Endodermal cell (in vitro differentiated cells): Measurements from ENCODE around the gene TRDN. TPM values are rescaled to one million over a fixed set of nuclear protein-coding genes. Genes with fewer than 3 reads are reported as not detected.

Experiments
- DNase-seq: peaks from one replicate; pipeline ENCODE4 v3.0.0-alpha.2; 2017
- H3K27ac ChIP-seq: 2 replicates; pipeline ENCODE4 v1.5.1; 2013; ENCODE audit warnings: mild to moderate bottlenecking, low read depth, low read length, moderate library complexity
- H3K27me3 ChIP-seq: 2 replicates; pipeline ENCODE4 v1.6.1; 2013; ENCODE audit warnings: mild to moderate bottlenecking, low read length, moderate library complexity; ENCODE audit not compliant: insufficient read depth, control insufficient read depth, poor library complexity, severe bottlenecking
- H3K36me3 ChIP-seq: 2 replicates; pipeline ENCODE4 v1.7.0; 2013; ENCODE audit warnings: mild to moderate bottlenecking, low read length, moderate library complexity; ENCODE audit not compliant: control insufficient read depth, insufficient read depth
- H3K4me1 ChIP-seq: one replicate; pipeline ENCODE4 v1.7.0; 2013; ENCODE audit warnings: low read length; ENCODE audit not compliant: control insufficient read depth, insufficient read depth
- H3K4me3 ChIP-seq: 2 replicates; pipeline ENCODE4 v1.5.1; 2013; ENCODE audit warnings: mild to moderate bottlenecking, low read length, moderate library complexity
- H3K9ac ChIP-seq: 2 replicates; pipeline ENCODE4 v1.6.1; 2013; ENCODE audit warnings: mild to moderate bottlenecking, low read length, moderate library complexity; ENCODE audit not compliant: poor library complexity, severe bottlenecking; ENCODE audit errors: extremely low read depth
- H3K9me3 ChIP-seq: 2 replicates; pipeline ENCODE4 v1.6.1; 2013; ENCODE audit warnings: mild to moderate bottlenecking, low read length, moderate library complexity; ENCODE audit not compliant: control insufficient read depth
- H3K27ac Mint-ChIP-seq: 2 replicates; pipeline ENCODE4 v1.8.0; 2020; ENCODE audit warnings: mixed read lengths
- H3K27me3 Mint-ChIP-seq: 2 replicates; pipeline ENCODE4 v1.8.0; 2021; ENCODE audit warnings: mild to moderate bottlenecking, mixed read lengths; ENCODE audit not compliant: insufficient read depth
- H3K36me3 Mint-ChIP-seq: 2 replicates; pipeline ENCODE4 v1.8.0; 2020; ENCODE audit warnings: low read depth, mixed read lengths
- H3K4me1 Mint-ChIP-seq: 2 replicates; pipeline ENCODE4 v1.8.0; 2020; ENCODE audit warnings: mixed read lengths
- H3K4me3 Mint-ChIP-seq: 2 replicates; pipeline ENCODE4 v1.8.0; 2020; ENCODE audit warnings: mild to moderate bottlenecking, moderate library complexity, mixed read lengths
- H3K9me3 Mint-ChIP-seq: 2 replicates; pipeline ENCODE4 v1.8.0; 2020; ENCODE audit warnings: mild to moderate bottlenecking, mixed read lengths
- CTCF ChIP-seq: fragments of 200-600 bp; sonication (generic); conservative IDR thresholded peaks from 2 replicates; pipeline ENCODE4 v1.5.0; 2021; ENCODE audit warnings: antibody characterized with exemption, mild to moderate bottlenecking
- WGBS, 2 experiments: methylation state at CpG; one replicate each; pipeline versions ENCODE4 v1.1.5 to v1.1.7; 2013; ENCODE audit warnings: missing lambda C conversion rate in 2 of 2, mixed read lengths in 1 of 2; ENCODE audit not compliant: insufficient coverage in 1 of 2, insufficient read length in 1 of 2; 5-methylcytosine and 5-hydroxymethylcytosine counted together
- total RNA-seq, 2 donors: library from RNA; stranded (reverse); fragmentation: NEBNext Ultra II Directional in 1 of 2; extraction: Animal tissue kit (Norgen Biotek cat#: 25700) in 1 of 2; gene quantifications; 2 replicates in 1 of 2; 3 replicates in 1 of 2; pipeline ENCODE4 v1.2.1, GENCODE V29; 2021

Gene TRDN
- total RNA-seq, 2 donors from 2014 or later: 74.4 to 136 TPM

DNA sequence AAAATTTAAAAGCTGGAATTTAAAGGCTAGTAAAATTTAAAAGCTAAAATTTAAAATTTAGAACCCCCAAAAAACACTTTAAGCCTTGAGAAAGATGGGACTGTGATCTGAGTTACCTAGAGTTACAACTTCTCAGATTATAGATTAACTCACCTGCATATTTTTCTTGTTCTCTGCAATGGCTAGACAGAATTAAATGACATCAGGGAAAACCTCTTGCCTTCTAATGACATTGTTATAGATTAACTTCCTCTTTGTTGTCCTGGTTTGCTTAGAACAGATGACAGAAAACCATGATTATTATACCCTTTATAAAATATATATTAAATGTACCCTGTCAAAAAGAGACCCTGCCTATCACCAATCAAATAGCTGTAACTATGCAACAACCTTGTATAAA is 56.4 kb downstream of the TRDN start:
- H3K9me3 ChIP-seq: peaks cover 52% of the 10 kb centered on the region
- no peak for TF ChIP-seq CTCF
- peak overlapping the region; percentile 51 for H3K4me3 ChIP-seq
- H3K4me1 ChIP-seq: no peaks in the 10 kb centered on the region
- H3K9ac ChIP-seq: no peak overlapping the region
- H3K27ac Mint-ChIP-seq: no peak overlapping the region
- no peak overlapping the region for H3K27ac ChIP-seq
- H3K27me3 ChIP-seq: no peaks in the 10 kb centered on the region
- no peaks in the 10 kb centered on the region for H3K27me3 Mint-ChIP-seq
- H3K4me1 Mint-ChIP-seq: peaks cover 22% of the 10 kb centered on the region
- no peak for DNase-seq
- no peak overlapping the region for H3K4me3 Mint-ChIP-seq
- peaks cover 88% of the 10 kb centered on the region for H3K36me3 Mint-ChIP-seq
- peaks cover 70% of the 10 kb centered on the region for H3K9me3 Mint-ChIP-seq
- peaks cover 83% of the 10 kb centered on the region for H3K36me3 ChIP-seq

DNA sequence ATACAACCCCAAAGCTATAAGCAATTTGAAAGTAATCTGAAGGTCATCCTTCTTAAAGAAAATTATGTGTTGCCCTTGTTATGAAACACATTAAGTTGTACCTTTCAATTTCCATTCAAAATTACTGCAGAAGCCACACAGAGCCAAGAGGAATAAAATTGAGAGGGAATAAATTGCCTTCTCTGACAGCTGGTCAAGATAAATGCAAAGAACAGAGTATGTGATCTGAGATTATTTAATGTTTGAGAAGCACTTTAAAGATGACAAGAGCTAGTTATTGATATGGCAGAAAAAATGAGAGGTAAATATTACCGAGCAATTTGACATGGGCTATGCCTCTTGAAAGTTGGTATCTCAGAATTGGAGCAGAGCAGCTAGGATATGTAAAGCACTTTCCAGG is 61.6 kb downstream of the TRDN start:
- Mint-ChIP-seq H3K4me3 (no peak overlapping the region), H3K9me3 (peaks cover 30% of the 10 kb centered on the region), H3K4me1 (peaks cover 3% of the 10 kb centered on the region), H3K36me3 (peaks cover 56% of the 10 kb centered on the region), H3K27me3 (no peaks in the 10 kb centered on the region), H3K27ac (no peak overlapping the region)
- no peak overlapping the region for H3K9ac ChIP-seq
- H3K4me3 ChIP-seq: no peak overlapping the region
- TF ChIP-seq CTCF: no peak
- H3K9me3 ChIP-seq: peaks cover 30% of the 10 kb centered on the region
- no peaks in the 10 kb centered on the region for H3K27me3 ChIP-seq
- no peak overlapping the region for H3K27ac ChIP-seq
- peaks cover 87% of the 10 kb centered on the region for H3K36me3 ChIP-seq
- WGBS, 2 experiments: 94% methylated on average over 1 of the region's 1 CpG; no CpG with 5 or more reads in 1 of the 2 experiments
- DNase-seq: no peak
- H3K4me1 ChIP-seq: no peaks in the 10 kb centered on the region

DNA sequence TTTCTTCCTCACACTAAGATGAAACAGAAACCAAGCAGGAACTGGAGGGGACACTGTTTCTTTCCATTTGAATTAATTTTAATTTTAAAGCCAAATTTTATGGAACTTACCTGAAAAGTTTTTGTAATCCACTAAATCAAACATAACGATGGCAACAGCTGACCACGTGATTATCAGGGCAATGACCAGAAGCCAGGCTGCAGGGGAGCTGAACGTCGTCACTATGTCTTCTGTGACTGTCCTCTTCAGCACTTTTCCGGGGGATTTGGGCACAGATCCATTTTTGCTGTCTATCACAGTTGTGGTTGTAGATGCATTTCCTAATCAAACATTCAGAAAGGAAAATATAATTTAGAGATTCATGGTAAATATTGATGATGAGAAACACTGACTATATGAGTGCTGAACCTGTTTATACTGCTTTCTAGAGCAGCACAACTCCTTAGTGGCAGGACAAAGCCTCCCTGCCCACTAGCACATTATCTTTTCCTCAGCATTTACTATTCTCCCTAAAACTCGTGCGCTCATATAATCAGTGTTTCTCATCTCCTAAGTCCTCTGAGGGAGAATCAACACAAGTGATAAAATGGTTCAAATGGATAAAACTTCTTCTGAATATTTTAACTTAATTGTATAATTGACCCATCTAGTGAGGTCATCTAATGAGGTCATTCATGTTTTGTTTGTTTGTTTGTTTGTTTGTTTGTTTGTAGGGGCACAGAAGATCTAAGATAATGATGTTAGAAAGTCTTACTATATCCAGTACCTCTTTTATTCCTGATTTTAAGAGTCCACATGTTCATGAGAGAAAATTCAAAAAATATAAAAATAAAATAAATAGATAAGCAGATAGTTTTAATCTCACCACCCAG is 65.7 kb downstream of the TRDN start:
- Mint-ChIP-seq H3K27me3 (no peaks in the 10 kb centered on the region), H3K36me3 (peaks cover 54% of the 10 kb centered on the region), H3K27ac (no peak overlapping the region), H3K4me1 (peaks cover 7% of the 10 kb centered on the region), H3K9me3 (no peaks in the 10 kb centered on the region), H3K4me3 (no peak overlapping the region)
- Histone ChIP-seq H3K4me3 (no peak overlapping the region), H3K27ac (no peak overlapping the region), H3K4me1 (no peaks in the 10 kb centered on the region), H3K36me3 (peaks cover 90% of the 10 kb centered on the region), H3K9ac (no peak overlapping the region), H3K9me3 (no peaks in the 10 kb centered on the region), H3K27me3 (no peaks in the 10 kb centered on the region)
- no peak for TF ChIP-seq CTCF
- WGBS, 2 experiments: 88 to 91% methylated on average over 4 to 7 of the region's 7 CpGs
- no peak for DNase-seq
